MCF 10A (cell line): Measurements from ENCODE around the gene ZNF628. TPM values are rescaled to one million over a fixed set of nuclear protein-coding genes. Genes with fewer than 3 reads are reported as not detected.
A peak's percentile ranks its signal among the peaks of the same experiment; 100 is the strongest.
"Not testable (repeated sequence)": the region's sequence is repeated elsewhere in the genome, so short reads cannot be mapped to it uniquely, and the experiment has no call there.

Source experiments
- BruUV-seq: library from RNA; stranded (reverse); fragments of 400-500 nt; replicated peaks from 2 replicates; lab custom pipeline; 2021; lab: Mats Ljungman, UMichigan
- CTCF ChIA-PET: fragments of 300-600 bp; sonication (Branson Sonifier 250); formaldehyde crosslinking; extraction: SDS; loops from one replicate; lab custom pipeline; 2021; ENCODE audit warnings: antibody characterized with exemption, inconsistent platforms; lab: Yijun Ruan, JAX
- POLR2A ChIA-PET: fragments of 300-600, 350-650 bp; sonication (Branson Sonifier 250); formaldehyde crosslinking; extraction: SDS; loops from one replicate; lab custom pipeline; 2020; ENCODE audit warnings: antibody characterized with exemption, inconsistent platforms; lab: Yijun Ruan, JAX
- DNase-seq: peaks from one replicate; pipeline ENCODE4 v3.0.0-alpha.2; 2018; ENCODE audit not compliant: unreplicated experiment
- H3K27ac Mint-ChIP-seq: one replicate; pipeline ENCODE4 v1.8.0; 2022; ENCODE audit warnings: mild to moderate bottlenecking, low read depth, mixed read lengths; ENCODE audit not compliant: unreplicated experiment
- H3K27me3 Mint-ChIP-seq: one replicate; pipeline ENCODE4 v1.8.0; 2022; ENCODE audit warnings: mixed read lengths; ENCODE audit not compliant: insufficient read depth, unreplicated experiment
- H3K36me3 Mint-ChIP-seq: one replicate; pipeline ENCODE4 v1.8.0; 2022; ENCODE audit warnings: mild to moderate bottlenecking, moderate library complexity, mixed read lengths; ENCODE audit not compliant: insufficient read depth, unreplicated experiment
- H3K4me1 Mint-ChIP-seq: one replicate; pipeline ENCODE4 v1.8.0; 2022; ENCODE audit warnings: mixed read lengths; ENCODE audit not compliant: insufficient read depth, unreplicated experiment
- H3K4me3 Mint-ChIP-seq: one replicate; pipeline ENCODE4 v1.8.0; 2022; ENCODE audit warnings: mild to moderate bottlenecking, moderate library complexity, mixed read lengths; ENCODE audit not compliant: unreplicated experiment
- H3K9me3 Mint-ChIP-seq: one replicate; pipeline ENCODE4 v1.8.0; 2022; ENCODE audit warnings: mixed read lengths; ENCODE audit not compliant: unreplicated experiment
- intact Hi-C: fragments of 100-400 bp; cut with micrococcal nuclease; formaldehyde crosslinking; loops from 2 replicates; pipeline ENCODE4 v1.14.1; 2022
- total RNA-seq: library from RNA; stranded (reverse); gene quantifications from 2 replicates; pipeline ENCODE4 v1.2.3, GENCODE V29; 2022
- TF ChIP-seq, protein P1 (sequence below): fragments of 200-600 bp; IDR thresholded peaks from one replicate; pipeline ENCODE4 v1.8.0; 2022; ENCODE audit warnings: antibody characterized with exemption, mild to moderate bottlenecking; ENCODE audit not compliant: unreplicated experiment

The ZNF628 gene
- total RNA-seq, 1 experiment from 2014 or later = 12.1 TPM

DNA sequence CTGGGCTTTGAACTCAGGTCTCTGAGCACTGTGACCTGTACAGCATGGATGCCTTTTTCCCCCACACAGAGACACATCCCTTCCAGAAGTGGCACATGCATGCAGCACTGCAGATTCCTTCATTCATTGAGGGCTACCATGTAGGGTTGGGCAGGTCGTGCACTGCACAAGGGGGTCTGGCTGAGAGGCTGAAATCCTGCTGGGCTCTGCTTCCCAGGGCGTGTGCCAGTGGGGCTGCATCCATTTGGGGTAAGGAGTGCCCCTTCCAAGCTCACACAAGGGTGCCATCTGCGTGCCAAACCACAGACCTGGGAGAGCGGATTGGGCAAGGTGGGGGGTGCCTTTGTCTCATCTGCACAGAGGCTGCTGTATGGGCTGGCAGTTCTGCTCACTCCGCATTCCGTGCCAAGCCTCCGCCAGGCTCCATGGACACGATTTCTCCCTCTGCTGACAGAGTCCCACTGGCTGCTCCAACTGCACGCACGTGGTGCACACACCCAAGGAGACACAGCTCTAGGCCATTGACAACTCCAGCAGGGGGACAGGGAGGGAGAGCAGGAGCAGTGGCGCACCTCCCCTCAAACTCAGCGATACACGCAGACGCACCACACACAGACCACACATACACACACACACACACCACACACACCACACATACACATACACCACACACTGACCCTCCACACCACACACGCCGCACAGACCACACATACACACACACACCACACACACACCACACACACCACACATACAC, 28.8 kb upstream of the ZNF628 start:
- H3K36me3 Mint-ChIP-seq = no peaks in the 10 kb centered on the region
- ChIA-PET POLR2A (interaction anchor here (0.6 to 3.0 kb wide), 15 partner anchors 10 to 330 kb away, joined by 3 to 22 read pairs (median 7); partner anchors contain the start of genes ISOC2, KMT5C, RPL28 and TMEM238), CTCF (interaction anchor here (0.7 to 1.5 kb wide), 3 partner anchors 29 to 293 kb away, joined by 3 to 8 read pairs (median 3); no protein-coding TSS in a partner anchor)
- no peaks in the 10 kb centered on the region for H3K9me3 Mint-ChIP-seq
- DNase-seq = peak; percentile 96
- no peak overlapping the region for H3K4me3 Mint-ChIP-seq
- peaks cover 29% of the 10 kb centered on the region for H3K27me3 Mint-ChIP-seq
- intact Hi-C loops = loop anchor here (2.0 kb wide), 1 partner anchor 15 kb away; no protein-coding TSS in a partner anchor
- H3K4me1 Mint-ChIP-seq = peaks cover 27% of the 10 kb centered on the region
- BruUV-seq = no TSS peak
- H3K27ac Mint-ChIP-seq = no peak overlapping the region
- TF ChIP-seq, protein P1, sequence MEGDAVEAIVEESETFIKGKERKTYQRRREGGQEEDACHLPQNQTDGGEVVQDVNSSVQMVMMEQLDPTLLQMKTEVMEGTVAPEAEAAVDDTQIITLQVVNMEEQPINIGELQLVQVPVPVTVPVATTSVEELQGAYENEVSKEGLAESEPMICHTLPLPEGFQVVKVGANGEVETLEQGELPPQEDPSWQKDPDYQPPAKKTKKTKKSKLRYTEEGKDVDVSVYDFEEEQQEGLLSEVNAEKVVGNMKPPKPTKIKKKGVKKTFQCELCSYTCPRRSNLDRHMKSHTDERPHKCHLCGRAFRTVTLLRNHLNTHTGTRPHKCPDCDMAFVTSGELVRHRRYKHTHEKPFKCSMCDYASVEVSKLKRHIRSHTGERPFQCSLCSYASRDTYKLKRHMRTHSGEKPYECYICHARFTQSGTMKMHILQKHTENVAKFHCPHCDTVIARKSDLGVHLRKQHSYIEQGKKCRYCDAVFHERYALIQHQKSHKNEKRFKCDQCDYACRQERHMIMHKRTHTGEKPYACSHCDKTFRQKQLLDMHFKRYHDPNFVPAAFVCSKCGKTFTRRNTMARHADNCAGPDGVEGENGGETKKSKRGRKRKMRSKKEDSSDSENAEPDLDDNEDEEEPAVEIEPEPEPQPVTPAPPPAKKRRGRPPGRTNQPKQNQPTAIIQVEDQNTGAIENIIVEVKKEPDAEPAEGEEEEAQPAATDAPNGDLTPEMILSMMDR = no peak

DNA sequence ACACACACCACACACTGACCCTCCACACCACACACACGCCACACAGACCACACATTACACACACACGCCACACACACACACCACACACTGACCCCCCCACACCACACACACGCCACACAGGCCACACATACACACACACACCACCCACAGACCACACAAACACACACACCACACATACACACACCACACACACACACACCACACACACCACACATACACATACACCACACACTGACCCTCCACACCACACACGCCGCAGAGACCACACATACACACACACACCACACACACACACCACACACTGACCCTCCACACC, 28.3 kb upstream of the ZNF628 start:
- DNase-seq, intact Hi-C loops, H3K4me3 Mint-ChIP-seq, H3K27ac Mint-ChIP-seq, BruUV-seq, H3K36me3 Mint-ChIP-seq, H3K9me3 Mint-ChIP-seq: not testable (repeated sequence)
- Mint-ChIP-seq H3K4me1 (peaks cover 22% of the 10 kb centered on the region), H3K27me3 (peaks cover 29% of the 10 kb centered on the region)
- POLR2A ChIA-PET = interaction anchor here (0.8 to 3.0 kb wide), 9 partner anchors 11 to 184 kb away, joined by 3 to 22 read pairs (median 9); partner anchors contain the start of genes ISOC2, KMT5C, RPL28 and TMEM238
- CTCF ChIA-PET = interaction anchor here (0.7 kb wide), 1 partner anchor 294 kb away, joined by 3 read pairs; no protein-coding TSS in a partner anchor

DNA sequence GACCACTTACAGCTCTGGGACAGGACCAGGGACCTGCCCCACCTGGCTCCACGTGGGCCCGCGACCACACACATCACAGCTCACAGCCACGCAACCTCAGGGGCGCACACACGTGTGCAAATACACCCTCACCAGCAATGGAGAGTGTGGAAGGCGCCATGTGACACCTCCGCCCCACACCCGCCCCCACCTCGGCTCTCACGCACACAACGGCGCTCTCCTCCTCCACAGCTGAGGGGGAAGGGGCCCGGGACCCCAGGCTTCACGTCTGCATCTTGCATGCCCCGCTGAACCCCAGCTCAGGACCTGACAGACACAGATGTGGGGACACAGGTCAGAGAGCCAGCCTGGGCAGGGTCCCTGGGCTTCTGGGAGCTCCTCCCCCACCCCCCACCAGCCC, 26.9 kb upstream of the ZNF628 start:
- POLR2A ChIA-PET = no interaction called here

DNA sequence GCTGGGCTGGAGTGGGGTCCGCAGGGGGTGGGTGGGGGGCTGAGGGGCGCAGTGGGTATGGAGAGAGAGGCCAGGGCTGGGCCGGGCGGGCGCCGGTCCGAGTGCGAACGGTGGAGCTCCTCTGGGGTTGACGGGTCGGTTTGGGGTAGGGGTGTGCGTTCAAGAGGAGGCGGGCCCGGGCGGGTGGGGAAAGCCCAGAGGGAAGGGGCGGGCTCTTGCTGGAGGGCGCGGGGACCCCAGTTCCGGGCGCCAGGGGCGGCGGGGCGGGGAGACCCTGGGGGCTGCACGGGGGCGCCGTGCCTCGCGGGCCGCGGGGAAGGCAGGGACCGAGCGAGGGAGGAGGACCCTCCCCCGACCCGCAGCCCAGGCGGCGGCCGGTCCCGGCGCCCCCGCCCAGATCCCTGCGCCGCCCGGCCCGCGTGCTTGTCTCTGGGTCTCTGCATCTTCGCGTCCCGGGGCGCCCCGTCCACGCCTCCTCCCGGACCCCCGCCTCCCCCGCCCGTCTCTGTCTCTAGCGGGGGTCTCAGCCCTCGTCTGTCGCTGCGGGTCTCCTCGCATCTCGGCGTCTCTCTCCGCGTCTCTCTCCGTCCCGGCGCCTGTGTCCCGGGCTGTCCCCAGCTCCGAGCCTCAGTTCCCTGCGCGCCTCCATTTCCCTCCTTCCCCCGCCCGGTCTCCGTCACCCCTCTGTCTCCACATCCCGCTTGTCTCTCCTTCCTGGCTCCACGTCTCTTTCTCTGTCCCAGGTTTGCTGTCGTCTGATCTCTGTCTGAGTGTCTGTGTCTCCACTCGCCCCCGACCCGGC, 25.1 kb upstream of the ZNF628 start:
- intact Hi-C loops = no loop called here
- CTCF ChIA-PET = interaction anchor here (0.5 to 0.7 kb wide), 2 partner anchors 24 to 287 kb away, joined by 3 read pairs; no protein-coding TSS in a partner anchor
- TF ChIP-seq, protein P1 = no peak
- DNase-seq = no peak
- H3K4me1 Mint-ChIP-seq = no peaks in the 10 kb centered on the region
- no TSS peak for BruUV-seq
- POLR2A ChIA-PET = interaction anchor here (0.6 kb wide), 1 partner anchor 226 kb away, joined by 3 read pairs; no protein-coding TSS in a partner anchor
- peaks cover 2% of the 10 kb centered on the region for H3K36me3 Mint-ChIP-seq
- peaks cover 12% of the 10 kb centered on the region for H3K27me3 Mint-ChIP-seq
- peak overlapping the region; percentile 63 for H3K4me3 Mint-ChIP-seq
- H3K27ac Mint-ChIP-seq = no peak overlapping the region
- H3K9me3 Mint-ChIP-seq = no peaks in the 10 kb centered on the region

More for the DNA sequence above, 26.9 kb upstream of the ZNF628 start:
- TF ChIP-seq, protein P1 = no peak
- no peak overlapping the region for H3K4me3 Mint-ChIP-seq
- peaks cover 20% of the 10 kb centered on the region for H3K27me3 Mint-ChIP-seq
- BruUV-seq = no TSS peak
- no peaks in the 10 kb centered on the region for H3K9me3 Mint-ChIP-seq
- no peaks in the 10 kb centered on the region for H3K36me3 Mint-ChIP-seq
- no peak overlapping the region for H3K27ac Mint-ChIP-seq
- DNase-seq = no peak
- intact Hi-C loops = no loop called here
- CTCF ChIA-PET = interaction anchor here (0.5 to 1.8 kb wide), 4 partner anchors 8 to 158 kb away, joined by 3 to 7 read pairs (median 4); no protein-coding TSS in a partner anchor
- peaks cover 12% of the 10 kb centered on the region for H3K4me1 Mint-ChIP-seq
